ENCODE measurements around the gene SP2. TPM values are rescaled to one million over a fixed set of nuclear protein-coding genes. Genes with fewer than 3 reads are reported as not detected.

Gene SP2
- total RNA-seq, 1 experiment from 2014 or later, result 22.2 TPM

GRCh38 chr17:47847341-47848197 lies 48.5 kb upstream of the SP2 start:
- TF ChIP-seq EZH2 (IDR thresholded peaks at IDR 0.05), result no peak
- TF ChIP-seq CTCF (IDR thresholded peaks at IDR 0.05 in 2 of 3, conservative IDR thresholded peaks at IDR 0.05 in 1 of 3; ENCODE audit: borderline replicate concordance in 1 of 3, insufficient read depth in 1 of 3, low read depth in 2 of 3, low read length in 2 of 3), result peak; percentile 11 to 86 (median 81); a peak in 5 of 6 replicates
- Histone ChIP-seq H3K9me2 (ENCODE audit: insufficient read depth) (no peaks in the 10 kb centered on the region), H3K9ac (ENCODE audit: low read length) (no peak overlapping the region), H4K20me1 (ENCODE audit: insufficient read depth) (no peaks in the 10 kb centered on the region), H3K4me3 (replicated peaks in 1 of 2; ENCODE audit: low read depth in 1 of 2, low read length in 2 of 2) (no peak overlapping the region), H3K36me3 (ENCODE audit: control insufficient read depth in 1 of 2, insufficient read depth in 2 of 2, low read length in 2 of 2) (no peaks in the 10 kb centered on the region; a peak in 1 of 4 replicates), H3K27me3 (ENCODE audit: insufficient read depth, low read length) (no peaks in the 10 kb centered on the region), H3K4me1 (ENCODE audit: control insufficient read depth in 1 of 2, insufficient read depth in 2 of 2, low read length in 2 of 2) (peaks cover 20 to 51% of the 10 kb centered on the region in 2 experiments), H2AFZ (ENCODE audit: low read depth, low read length, poor library complexity, severe bottlenecking) (no peak overlapping the region), H3K79me2 (ENCODE audit: insufficient read depth, low read length) (peaks cover 23% of the 10 kb centered on the region; the same call in 1 of the 2 replicates), H3K27ac (ENCODE audit: low read depth, low read length) (no peak overlapping the region), H3K9me3 (ENCODE audit: control insufficient read depth in 1 of 2, insufficient read depth in 1 of 2, low read depth in 1 of 2, low read length in 2 of 2) (no peaks in the 10 kb centered on the region), H3K4me2 (ENCODE audit: low read length) (no peak overlapping the region)
- POLR2A ChIA-PET, result interaction anchor here (1.0 kb wide), 1 partner anchor 48 kb away, joined by 3 read pairs; the partner anchor contains the start of gene SP2
- ATAC-seq (no peak), DNase-seq (ENCODE audit: low read depth, low spot score) (no peak)
- BruUV-seq (replicated peaks), result no TSS peak
- RAD21 ChIA-PET (ENCODE audit: low non-redundant PET in 1 of 2, low total read pairs in 2 of 2, uncharacterized antibody in 2 of 2, unreplicated experiment in 2 of 2), result interaction anchor here in 1 of 2 experiments (1.7 kb wide), 1 partner anchor 42 kb away, joined by 4 read pairs; no protein-coding TSS in a partner anchor
- CTCF ChIA-PET, result interaction anchor here (1.1 to 12.6 kb wide), 6 partner anchors 8 to 100 kb away, joined by 3 to 393 read pairs (median 4); partner anchors contain the start of genes LRRC46, MRPL10, PNPO and SP2
- intact Hi-C loops (cut with micrococcal nuclease), result no loop called here

DNA sequence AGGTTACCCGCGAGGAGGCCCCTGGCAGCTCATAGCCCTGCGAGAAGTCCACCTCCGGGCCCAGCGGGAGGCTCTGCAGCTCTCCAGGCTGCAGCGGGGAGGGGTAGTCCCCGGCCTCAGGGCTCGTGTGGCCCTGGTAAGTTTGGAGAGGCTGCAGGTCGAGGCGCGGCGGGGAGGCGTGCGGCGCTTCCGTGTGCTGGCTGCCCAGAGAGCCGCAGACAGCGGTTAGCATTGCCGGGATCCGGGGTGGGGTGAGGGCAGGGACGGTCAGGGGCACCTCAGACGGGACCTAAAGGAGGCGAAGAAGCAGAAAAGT lies 47.9 kb upstream of the SP2 start:
- intact Hi-C loops (cut with micrococcal nuclease), result no loop called here
- Histone ChIP-seq H3K27me3 (ENCODE audit: insufficient read depth, low read length) (0 out of 2 replicates have a peak, but pooled peaks cover 2% of the 10 kb centered on the region), H3K4me2 (ENCODE audit: low read length) (no peak overlapping the region), H3K9ac (ENCODE audit: low read length) (no peak overlapping the region), H3K4me3 (replicated peaks in 1 of 2; ENCODE audit: low read depth in 1 of 2, low read length in 2 of 2) (no peak overlapping the region), H4K20me1 (ENCODE audit: insufficient read depth) (no peaks in the 10 kb centered on the region), H3K79me2 (ENCODE audit: insufficient read depth, low read length) (peaks cover 23% of the 10 kb centered on the region; the same call in 1 of the 2 replicates), H3K9me3 (ENCODE audit: control insufficient read depth in 1 of 2, insufficient read depth in 1 of 2, low read depth in 1 of 2, low read length in 2 of 2) (no peaks in the 10 kb centered on the region), H3K27ac (ENCODE audit: low read depth, low read length) (no peak overlapping the region), H3K9me2 (ENCODE audit: insufficient read depth) (no peaks in the 10 kb centered on the region), H3K36me3 (ENCODE audit: control insufficient read depth in 1 of 2, insufficient read depth in 2 of 2, low read length in 2 of 2) (no peaks in the 10 kb centered on the region; a peak in 1 of 4 replicates), H3K4me1 (ENCODE audit: control insufficient read depth in 1 of 2, insufficient read depth in 2 of 2, low read length in 2 of 2) (peaks cover 16 to 45% of the 10 kb centered on the region in 2 experiments), H2AFZ (ENCODE audit: low read depth, low read length, poor library complexity, severe bottlenecking) (no peak overlapping the region)
- TF ChIP-seq JUND (IDR thresholded peaks at IDR 0.05), result no peak
- TF ChIP-seq, protein P1, sequence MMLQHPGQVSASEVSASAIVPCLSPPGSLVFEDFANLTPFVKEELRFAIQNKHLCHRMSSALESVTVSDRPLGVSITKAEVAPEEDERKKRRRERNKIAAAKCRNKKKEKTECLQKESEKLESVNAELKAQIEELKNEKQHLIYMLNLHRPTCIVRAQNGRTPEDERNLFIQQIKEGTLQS (IDR thresholded peaks at IDR 0.05), result no peak
- DNase-seq (ENCODE audit: low read depth, low spot score), result no peak
- ChIA-PET RAD21 (ENCODE audit: low non-redundant PET in 1 of 2, low total read pairs in 2 of 2, uncharacterized antibody in 2 of 2, unreplicated experiment in 2 of 2) (no interaction called here), CTCF (interaction anchor here (1.1 to 12.6 kb wide), 4 partner anchors 16 to 99 kb away, joined by 4 to 393 read pairs (median 4); partner anchors contain the start of genes LRRC46, MRPL10 and SP2), POLR2A (interaction anchor here (0.8 to 1.0 kb wide), 2 partner anchors 12 to 48 kb away, joined by 3 read pairs; partner anchors contain the start of gene SP2)
- no TSS peak for BruUV-seq (replicated peaks)
- ATAC-seq, result no peak
